Pancreas (tissue), 10 donors: Measurements from ENCODE around the gene RGMB. TPM values are rescaled to one million over a fixed set of nuclear protein-coding genes. Genes with fewer than 3 reads are reported as not detected.

Experiments used
- ATAC-seq, 4 donors: fragments of 200-7000 bp; cut with Tn5 transposase; one replicate each; pipeline versions ENCODE4 v1.8.0 to v1.9.1; 2020; ENCODE audit warnings: mild to moderate bottlenecking in 4 of 4, moderate library complexity in 4 of 4
- DNase-seq, 6 donors: peaks; one replicate each; pipeline ENCODE4 v3.0.0-alpha.2; 2020
- FAIRE-seq: peaks from 2 replicates; lab custom pipeline; 2012; peaks lifted over from hg19 to GRCh38; lab: Jason Lieb, UNC
- H3K27ac ChIP-seq, 4 donors: fragments of 200-600 bp; sonication (generic); 1 replicate in 3 of 4; 2 replicates in 1 of 4; pipeline versions ENCODE4 v1.5.0 to v1.8.0; 2020
- H3K27me3 ChIP-seq, 4 donors: fragments of 200-600 bp; one replicate each; pipeline ENCODE4 v1.8.0; 2021
- H3K36me3 ChIP-seq, 3 donors: fragments of 200-600 bp; sonication (generic) in 1 of 3; one replicate each; pipeline versions ENCODE4 v1.5.0 to v1.8.0; 2020 to 2021
- H3K4me1 ChIP-seq, 3 donors: fragments of 200-600 bp; one replicate each; pipeline ENCODE4 v1.8.0; 2021
- H3K4me3 ChIP-seq, 4 donors: fragments of 200-600 bp; sonication (generic) in 2 of 4; one replicate each; pipeline versions ENCODE4 v1.5.0 to v1.8.0; 2020 to 2021
- H3K9me3 ChIP-seq, 4 donors: fragments of 200-600 bp; one replicate each; pipeline ENCODE4 v1.8.0; 2021
- WGBS, 2 donors: extraction: QIAGEN DNeasy Blood & Tissue Kit; methylation state at CpG; one replicate each; pipeline ENCODE4 v1.1.7; 2013; 5-methylcytosine and 5-hydroxymethylcytosine counted together
- intact Hi-C, 3 donors: fragments of 100-400 bp; cut with DNase I; formaldehyde crosslinking; loops; one replicate each; pipeline versions ENCODE4 v1.11.1 to v1.14.2; 2022
- polyA plus RNA-seq, 2 donors: library from polyadenylated mRNA; stranded (reverse); fragments of 200-250 nt; gene quantifications; one replicate each; pipeline ENCODE4 v1.2.3, GENCODE V29; 2013
- total RNA-seq, 6 donors: library from RNA; stranded (reverse); fragmentation: NEBNext Ultra II Directional in 4 of 6; extraction: Animal tissue kit (Norgen Biotek cat#: 25700) in 4 of 6; gene quantifications; one replicate each; pipeline versions ENCODE4 v1.2.1 to v1.2.4, GENCODE V29; 2021 to 2023
- TF ChIP-seq, protein P1 (sequence below), 4 donors: fragments of 200-600 bp; sonication (generic) in 3 of 4; IDR thresholded peaks; one replicate each; pipeline versions ENCODE4 v1.5.0 to v1.8.0; 2021; ENCODE audit warnings: antibody characterized with exemption in 4 of 4
- donor health status: healthy with polysubstance abuse.
- donor health status: DM: no; HTN: no; CAD: no; lungs with moderate emphysema.
- donor health status: DM: no; HTN: no; CAD: no.
- donor health status: control.
- donor health status: control.
- donor health status: Bipolar disorder and iron deficiency.
- donor health status: DM: yes; HTN: yes; CAD: no.
- donor health status: DM: no; HTN: no; CAD: no.
- donor health status: DM: no; HTN: no; CAD: no.
- donor health status: DM: yes; HTN: yes; CAD: no.

The RGMB gene
- total and polyA plus RNA-seq, 8 donors = 2.7 to 15.3 (median 8.6) TPM

DNA sequence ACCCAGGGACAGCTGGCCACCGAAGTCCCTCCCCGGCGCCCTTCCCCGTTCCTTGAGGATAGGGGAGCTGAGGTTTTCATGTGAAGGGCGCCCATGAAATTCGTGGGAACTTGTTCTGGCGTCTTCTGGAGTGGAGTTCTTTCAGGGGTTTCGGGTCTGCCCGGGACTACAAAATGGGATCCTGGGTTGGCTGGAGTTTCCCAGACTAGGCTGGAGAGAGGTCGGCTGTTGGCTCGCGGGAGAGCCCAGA, 3.6 kb upstream of the RGMB start:
- Histone ChIP-seq H3K4me1 (peaks cover 0 to 9% (median 0%) of the 10 kb centered on the region in 3 donors), H3K9me3 (no peaks in the 10 kb centered on the region), H3K27me3 (peaks cover 0 to 3% (median 0%) of the 10 kb centered on the region in 4 donors), H3K4me3 (peak overlapping the region; percentile 38 to 87 (median 56)), H3K27ac (peak overlapping the region; percentile 17 to 76 (median 45)), H3K36me3 (no peaks in the 10 kb centered on the region)
- ATAC-seq = no peak
- no peak for FAIRE-seq
- TF ChIP-seq, protein P1, sequence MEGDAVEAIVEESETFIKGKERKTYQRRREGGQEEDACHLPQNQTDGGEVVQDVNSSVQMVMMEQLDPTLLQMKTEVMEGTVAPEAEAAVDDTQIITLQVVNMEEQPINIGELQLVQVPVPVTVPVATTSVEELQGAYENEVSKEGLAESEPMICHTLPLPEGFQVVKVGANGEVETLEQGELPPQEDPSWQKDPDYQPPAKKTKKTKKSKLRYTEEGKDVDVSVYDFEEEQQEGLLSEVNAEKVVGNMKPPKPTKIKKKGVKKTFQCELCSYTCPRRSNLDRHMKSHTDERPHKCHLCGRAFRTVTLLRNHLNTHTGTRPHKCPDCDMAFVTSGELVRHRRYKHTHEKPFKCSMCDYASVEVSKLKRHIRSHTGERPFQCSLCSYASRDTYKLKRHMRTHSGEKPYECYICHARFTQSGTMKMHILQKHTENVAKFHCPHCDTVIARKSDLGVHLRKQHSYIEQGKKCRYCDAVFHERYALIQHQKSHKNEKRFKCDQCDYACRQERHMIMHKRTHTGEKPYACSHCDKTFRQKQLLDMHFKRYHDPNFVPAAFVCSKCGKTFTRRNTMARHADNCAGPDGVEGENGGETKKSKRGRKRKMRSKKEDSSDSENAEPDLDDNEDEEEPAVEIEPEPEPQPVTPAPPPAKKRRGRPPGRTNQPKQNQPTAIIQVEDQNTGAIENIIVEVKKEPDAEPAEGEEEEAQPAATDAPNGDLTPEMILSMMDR (IDR thresholded peaks at IDR 0.05) = no peak
- 0 to 1% methylated on average over 12 of the region's 12 CpGs for WGBS, 2 donors
- peak in 2 of 6 donors; percentile 49 to 50 for DNase-seq
- intact Hi-C loops = no loop called here

DNA sequence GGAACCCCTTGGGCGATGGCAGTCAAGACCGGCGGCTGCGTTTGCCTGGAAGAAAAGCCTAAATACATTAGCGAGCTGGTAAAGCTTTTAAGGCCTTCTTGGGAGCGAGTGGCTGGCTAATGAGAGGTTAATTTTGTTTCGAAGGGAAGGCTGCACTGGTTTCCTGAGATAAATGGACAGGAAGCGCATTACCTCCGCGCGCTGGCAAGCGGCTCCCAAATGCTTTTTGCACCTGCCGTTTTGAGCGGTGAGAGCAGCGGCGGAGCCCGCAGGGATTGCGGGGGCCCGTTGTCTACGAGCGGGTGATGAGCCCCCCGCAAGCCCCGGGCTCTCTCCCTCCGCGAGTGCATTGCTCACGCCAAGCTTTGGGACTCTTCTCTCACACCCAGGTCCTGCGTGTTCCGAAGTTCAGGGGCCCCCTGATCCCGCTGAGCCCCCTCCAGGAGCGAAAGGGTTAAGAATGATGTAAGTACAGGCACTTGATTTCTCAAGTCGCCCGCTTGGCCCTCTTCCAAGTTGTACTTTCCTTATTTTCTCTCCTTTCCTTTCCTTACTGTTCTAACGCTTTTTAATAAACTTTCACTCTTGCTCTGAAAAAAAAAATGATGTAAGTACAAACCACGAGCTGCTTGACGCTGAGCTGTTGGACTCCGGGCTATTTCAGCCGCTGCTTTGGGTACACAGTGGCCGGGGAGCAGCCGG, 3.1 kb upstream of the RGMB start:
- TF ChIP-seq, protein P1 (IDR thresholded peaks at IDR 0.05) = no peak
- 0% methylated on average over 36 to 39 of the region's 39 CpGs for WGBS, 2 donors
- peak overlapping the region; percentile 38 to 87 (median 56) for H3K4me3 ChIP-seq
- FAIRE-seq (no peak), ATAC-seq (peak in 2 of 4 donors; percentile 6 to 9), DNase-seq (peak; percentile 30 to 70 (median 56))
- peaks cover 0 to 9% (median 0%) of the 10 kb centered on the region in 3 donors for H3K4me1 ChIP-seq
- H3K9me3 ChIP-seq = no peaks in the 10 kb centered on the region
- intact Hi-C loops = no loop called here
- H3K27ac ChIP-seq = peak overlapping the region; percentile 17 to 76 (median 45)
- no peaks in the 10 kb centered on the region for H3K36me3 ChIP-seq
- peaks cover 0 to 3% (median 0%) of the 10 kb centered on the region in 4 donors for H3K27me3 ChIP-seq

DNA sequence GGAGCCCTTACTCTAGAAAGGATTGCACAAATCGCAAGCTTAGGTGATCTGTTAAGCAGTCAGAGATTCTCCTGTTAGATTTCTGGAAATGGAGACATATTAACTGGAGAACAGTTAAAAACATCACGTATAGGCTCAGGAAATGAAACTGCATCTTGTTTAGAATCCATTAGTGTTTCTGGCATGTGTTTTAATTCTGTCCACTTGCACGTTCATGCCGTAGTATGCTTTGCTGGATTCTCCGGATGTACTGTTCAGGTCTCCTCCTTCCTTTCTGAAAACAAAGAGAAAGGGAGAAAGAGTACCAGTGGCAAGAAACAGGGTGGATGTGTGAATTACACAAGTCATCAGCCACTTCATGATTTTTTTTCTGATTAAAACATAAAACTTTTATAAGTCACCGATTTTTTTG, 2.5 kb upstream of the RGMB start:
- no peak for FAIRE-seq
- DNase-seq = no peak
- intact Hi-C loops = no loop called here

DNA sequence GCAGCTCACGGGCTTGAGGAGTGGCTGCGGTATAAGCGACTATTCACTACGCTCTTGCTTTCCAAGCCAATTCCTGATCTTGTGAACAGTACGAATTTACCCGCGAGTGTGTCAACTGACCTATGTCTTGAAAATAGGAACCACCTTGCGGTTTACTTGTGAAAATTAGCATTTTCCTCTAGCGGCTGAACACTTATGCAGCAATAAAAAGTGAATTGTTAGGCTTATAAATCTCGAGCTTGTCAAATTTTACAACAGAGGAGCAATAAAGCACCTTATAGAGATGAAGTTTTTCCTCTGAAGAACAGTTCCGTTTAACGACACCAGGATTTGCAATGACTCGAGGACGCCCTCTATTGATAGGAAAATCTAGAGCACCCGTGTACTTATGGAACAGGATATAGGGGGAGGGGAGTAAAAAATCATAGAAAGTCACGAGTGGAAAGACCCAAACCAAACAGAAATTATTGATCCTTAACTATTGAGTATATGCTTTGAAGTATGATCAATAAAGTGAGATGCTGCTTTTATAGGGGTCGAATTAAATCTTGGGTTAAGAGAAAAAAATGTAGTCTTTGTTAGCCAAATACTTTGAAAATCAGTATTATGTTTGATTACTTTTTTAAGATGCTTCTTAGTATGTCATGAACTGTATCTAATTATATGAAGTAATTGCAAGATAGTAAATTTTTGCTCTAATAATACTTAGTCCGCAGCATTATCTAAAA, 1.9 kb upstream of the RGMB start:
- Histone ChIP-seq H3K27me3 (no peaks in the 10 kb centered on the region), H3K4me1 (peaks cover 0 to 16% (median 0%) of the 10 kb centered on the region in 3 donors), H3K36me3 (no peaks in the 10 kb centered on the region), H3K27ac (peak overlapping the region in 3 of 4 donors; percentile 34 to 76 (median 56)), H3K4me3 (peak overlapping the region; percentile 38 to 87 (median 56)), H3K9me3 (no peaks in the 10 kb centered on the region)
- FAIRE-seq = peak; percentile 85
- TF ChIP-seq, protein P1 (IDR thresholded peaks at IDR 0.05) = peak; percentile 43 to 92 (median 84)
- intact Hi-C loops = no loop called here
- 3 to 4% methylated on average over 18 of the region's 18 CpGs for WGBS, 2 donors
- DNase-seq = peak in 4 of 6 donors; percentile 15 to 74 (median 66)
- peak; percentile 29 to 59 (median 37) for ATAC-seq

More for the DNA sequence above, 2.5 kb upstream of the RGMB start:
- H3K4me3 ChIP-seq = peak overlapping the region; percentile 38 to 87 (median 56)
- WGBS, 2 donors = 0 to 1% methylated on average over 6 of the region's 6 CpGs
- no peaks in the 10 kb centered on the region for H3K9me3 ChIP-seq
- peak overlapping the region; percentile 17 to 76 (median 45) for H3K27ac ChIP-seq
- peaks cover 0 to 10% (median 0%) of the 10 kb centered on the region in 3 donors for H3K4me1 ChIP-seq
- no peak for ATAC-seq
- no peaks in the 10 kb centered on the region for H3K36me3 ChIP-seq
- H3K27me3 ChIP-seq = no peaks in the 10 kb centered on the region
- TF ChIP-seq, protein P1 (IDR thresholded peaks at IDR 0.05) = no peak
